Measurements from ENCODE around the gene ZCWPW1. TPM values are rescaled to one million over a fixed set of nuclear protein-coding genes. Genes with fewer than 3 reads are reported as not detected.

Gene ZCWPW1
- total and polyA plus RNA-seq, 2 of the 13 experiments (the other 11 are each of a cell fraction or from before 2014, with no cell fraction given), result 2.4 to 2.5 TPM

DNA sequence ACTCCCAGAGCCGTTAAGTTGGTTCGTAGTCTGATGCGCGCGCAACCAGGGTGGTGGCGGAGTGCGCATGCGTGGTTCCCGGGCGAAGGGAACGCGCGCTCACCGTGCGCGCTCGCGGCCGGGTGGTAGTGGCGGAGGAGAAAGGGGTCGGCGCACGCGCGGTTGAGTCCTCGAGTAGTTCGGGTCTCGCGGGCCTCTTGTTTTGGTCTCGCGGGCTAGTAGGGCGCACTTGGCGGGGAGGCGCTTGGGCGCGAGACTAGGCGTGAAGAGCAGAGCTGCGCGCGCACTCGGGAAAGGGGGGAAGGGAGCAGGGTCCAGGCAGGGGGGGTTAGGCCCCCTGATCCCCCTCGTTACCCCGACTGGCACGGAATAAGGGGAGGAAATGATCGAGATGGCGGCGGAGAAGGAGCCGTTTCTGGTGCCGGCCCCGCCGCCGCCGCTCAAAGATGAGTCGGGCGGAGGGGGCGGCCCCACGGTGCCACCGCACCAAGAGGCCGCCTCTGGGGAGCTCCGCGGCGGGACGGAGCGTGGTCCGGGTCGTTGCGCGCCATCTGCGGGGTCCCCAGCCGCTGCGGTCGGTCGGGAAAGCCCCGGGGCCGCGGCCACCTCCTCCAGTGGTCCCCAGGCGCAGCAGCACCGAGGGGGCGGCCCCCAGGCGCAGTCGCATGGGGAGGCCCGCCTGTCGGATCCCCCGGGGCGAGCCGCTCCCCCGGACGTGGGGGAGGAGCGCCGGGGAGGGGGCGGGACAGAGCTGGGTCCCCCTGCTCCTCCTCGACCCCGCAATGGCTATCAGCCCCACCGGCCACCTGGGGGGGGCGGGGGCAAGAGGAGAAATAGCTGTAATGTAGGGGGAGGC is 1.4 kb upstream of the ZCWPW1 start, which contains the start of gene MEPCE (continued):
- TF ChIP-seq RAD51 (IDR thresholded peaks at IDR 0.05; ENCODE audit: borderline replicate concordance) (no peak), XRCC5 (optimal IDR thresholded peaks at IDR 0.05; ENCODE audit: low read length) (peak; percentile 9), ZNF317 (CRISPR knock-in tag; IDR thresholded peaks at IDR 0.05) (0 out of 2 replicates have a peak, but pooled peaks have one; percentile 35), LCORL (IDR thresholded peaks at IDR 0.05) (no peak), LCORL (CRISPR knock-in tag; IDR thresholded peaks at IDR 0.05) (no peak), ZNF33B (CRISPR knock-in tag; IDR thresholded peaks at IDR 0.05) (no peak), PTBP1 (IDR thresholded peaks at IDR 0.05; ENCODE audit: low read depth, low read length, poor library complexity, severe bottlenecking) (no peak), ELF3 (CRISPR knock-in tag; IDR thresholded peaks at IDR 0.05) (no peak)
- TF ChIP-seq, protein P1, sequence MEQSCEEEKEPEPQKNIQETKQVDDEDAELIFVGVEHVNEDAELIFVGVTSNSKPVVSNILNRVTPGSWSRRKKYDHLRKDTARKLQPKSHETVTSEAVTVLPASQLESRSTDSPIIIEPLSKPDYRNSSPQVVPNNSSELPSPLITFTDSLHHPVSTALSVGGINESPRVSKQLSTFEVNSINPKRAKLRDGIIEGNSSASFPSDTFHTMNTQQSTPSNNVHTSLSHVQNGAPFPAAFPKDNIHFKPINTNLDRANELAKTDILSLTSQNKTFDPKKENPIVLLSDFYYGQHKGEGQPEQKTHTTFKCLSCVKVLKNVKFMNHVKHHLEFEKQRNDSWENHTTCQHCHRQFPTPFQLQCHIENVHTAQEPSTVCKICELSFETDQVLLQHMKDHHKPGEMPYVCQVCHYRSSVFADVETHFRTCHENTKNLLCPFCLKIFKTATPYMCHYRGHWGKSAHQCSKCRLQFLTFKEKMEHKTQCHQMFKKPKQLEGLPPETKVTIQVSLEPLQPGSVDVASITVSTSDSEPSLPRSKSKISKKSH (CRISPR knock-in tag; IDR thresholded peaks at IDR 0.05; ENCODE audit: borderline replicate concordance), result peak; percentile 71
- TF ChIP-seq, protein P2, sequence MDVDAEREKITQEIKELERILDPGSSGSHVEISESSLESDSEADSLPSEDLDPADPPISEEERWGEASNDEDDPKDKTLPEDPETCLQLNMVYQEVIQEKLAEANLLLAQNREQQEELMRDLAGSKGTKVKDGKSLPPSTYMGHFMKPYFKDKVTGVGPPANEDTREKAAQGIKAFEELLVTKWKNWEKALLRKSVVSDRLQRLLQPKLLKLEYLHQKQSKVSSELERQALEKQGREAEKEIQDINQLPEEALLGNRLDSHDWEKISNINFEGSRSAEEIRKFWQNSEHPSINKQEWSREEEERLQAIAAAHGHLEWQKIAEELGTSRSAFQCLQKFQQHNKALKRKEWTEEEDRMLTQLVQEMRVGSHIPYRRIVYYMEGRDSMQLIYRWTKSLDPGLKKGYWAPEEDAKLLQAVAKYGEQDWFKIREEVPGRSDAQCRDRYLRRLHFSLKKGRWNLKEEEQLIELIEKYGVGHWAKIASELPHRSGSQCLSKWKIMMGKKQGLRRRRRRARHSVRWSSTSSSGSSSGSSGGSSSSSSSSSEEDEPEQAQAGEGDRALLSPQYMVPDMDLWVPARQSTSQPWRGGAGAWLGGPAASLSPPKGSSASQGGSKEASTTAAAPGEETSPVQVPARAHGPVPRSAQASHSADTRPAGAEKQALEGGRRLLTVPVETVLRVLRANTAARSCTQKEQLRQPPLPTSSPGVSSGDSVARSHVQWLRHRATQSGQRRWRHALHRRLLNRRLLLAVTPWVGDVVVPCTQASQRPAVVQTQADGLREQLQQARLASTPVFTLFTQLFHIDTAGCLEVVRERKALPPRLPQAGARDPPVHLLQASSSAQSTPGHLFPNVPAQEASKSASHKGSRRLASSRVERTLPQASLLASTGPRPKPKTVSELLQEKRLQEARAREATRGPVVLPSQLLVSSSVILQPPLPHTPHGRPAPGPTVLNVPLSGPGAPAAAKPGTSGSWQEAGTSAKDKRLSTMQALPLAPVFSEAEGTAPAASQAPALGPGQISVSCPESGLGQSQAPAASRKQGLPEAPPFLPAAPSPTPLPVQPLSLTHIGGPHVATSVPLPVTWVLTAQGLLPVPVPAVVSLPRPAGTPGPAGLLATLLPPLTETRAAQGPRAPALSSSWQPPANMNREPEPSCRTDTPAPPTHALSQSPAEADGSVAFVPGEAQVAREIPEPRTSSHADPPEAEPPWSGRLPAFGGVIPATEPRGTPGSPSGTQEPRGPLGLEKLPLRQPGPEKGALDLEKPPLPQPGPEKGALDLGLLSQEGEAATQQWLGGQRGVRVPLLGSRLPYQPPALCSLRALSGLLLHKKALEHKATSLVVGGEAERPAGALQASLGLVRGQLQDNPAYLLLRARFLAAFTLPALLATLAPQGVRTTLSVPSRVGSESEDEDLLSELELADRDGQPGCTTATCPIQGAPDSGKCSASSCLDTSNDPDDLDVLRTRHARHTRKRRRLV (CRISPR knock-in tag; IDR thresholded peaks at IDR 0.05), result peak; percentile 81; the same call in 1 of the 2 replicates
- TF ChIP-seq, protein P3, sequence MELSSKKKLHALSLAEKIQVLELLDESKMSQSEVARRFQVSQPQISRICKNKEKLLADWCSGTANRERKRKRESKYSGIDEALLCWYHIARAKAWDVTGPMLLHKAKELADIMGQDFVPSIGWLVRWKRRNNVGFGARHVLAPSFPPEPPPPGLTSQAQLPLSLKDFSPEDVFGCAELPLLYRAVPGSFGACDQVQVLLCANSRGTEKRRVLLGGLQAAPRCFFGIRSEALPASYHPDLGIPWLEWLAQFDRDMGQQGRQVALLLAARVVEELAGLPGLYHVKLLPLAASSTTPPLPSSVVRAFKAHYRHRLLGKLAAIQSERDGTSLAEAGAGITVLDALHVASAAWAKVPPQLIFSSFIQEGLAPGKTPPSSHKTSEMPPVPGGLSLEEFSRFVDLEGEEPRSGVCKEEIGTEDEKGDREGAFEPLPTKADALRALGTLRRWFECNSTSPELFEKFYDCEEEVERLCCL (CRISPR knock-in tag; IDR thresholded peaks at IDR 0.05; ENCODE audit: borderline replicate concordance), result no peak
- TF ChIP-seq, protein P4, sequence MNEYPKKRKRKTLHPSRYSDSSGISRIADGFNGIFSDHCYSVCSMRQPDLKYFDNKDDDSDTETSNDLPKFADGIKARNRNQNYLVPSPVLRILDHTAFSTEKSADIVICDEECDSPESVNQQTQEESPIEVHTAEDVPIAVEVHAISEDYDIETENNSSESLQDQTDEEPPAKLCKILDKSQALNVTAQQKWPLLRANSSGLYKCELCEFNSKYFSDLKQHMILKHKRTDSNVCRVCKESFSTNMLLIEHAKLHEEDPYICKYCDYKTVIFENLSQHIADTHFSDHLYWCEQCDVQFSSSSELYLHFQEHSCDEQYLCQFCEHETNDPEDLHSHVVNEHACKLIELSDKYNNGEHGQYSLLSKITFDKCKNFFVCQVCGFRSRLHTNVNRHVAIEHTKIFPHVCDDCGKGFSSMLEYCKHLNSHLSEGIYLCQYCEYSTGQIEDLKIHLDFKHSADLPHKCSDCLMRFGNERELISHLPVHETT (CRISPR knock-in tag; conservative IDR thresholded peaks at IDR 0.05), result peak; percentile 58; the same call in 1 of the 2 replicates
- TF ChIP-seq, protein P5, sequence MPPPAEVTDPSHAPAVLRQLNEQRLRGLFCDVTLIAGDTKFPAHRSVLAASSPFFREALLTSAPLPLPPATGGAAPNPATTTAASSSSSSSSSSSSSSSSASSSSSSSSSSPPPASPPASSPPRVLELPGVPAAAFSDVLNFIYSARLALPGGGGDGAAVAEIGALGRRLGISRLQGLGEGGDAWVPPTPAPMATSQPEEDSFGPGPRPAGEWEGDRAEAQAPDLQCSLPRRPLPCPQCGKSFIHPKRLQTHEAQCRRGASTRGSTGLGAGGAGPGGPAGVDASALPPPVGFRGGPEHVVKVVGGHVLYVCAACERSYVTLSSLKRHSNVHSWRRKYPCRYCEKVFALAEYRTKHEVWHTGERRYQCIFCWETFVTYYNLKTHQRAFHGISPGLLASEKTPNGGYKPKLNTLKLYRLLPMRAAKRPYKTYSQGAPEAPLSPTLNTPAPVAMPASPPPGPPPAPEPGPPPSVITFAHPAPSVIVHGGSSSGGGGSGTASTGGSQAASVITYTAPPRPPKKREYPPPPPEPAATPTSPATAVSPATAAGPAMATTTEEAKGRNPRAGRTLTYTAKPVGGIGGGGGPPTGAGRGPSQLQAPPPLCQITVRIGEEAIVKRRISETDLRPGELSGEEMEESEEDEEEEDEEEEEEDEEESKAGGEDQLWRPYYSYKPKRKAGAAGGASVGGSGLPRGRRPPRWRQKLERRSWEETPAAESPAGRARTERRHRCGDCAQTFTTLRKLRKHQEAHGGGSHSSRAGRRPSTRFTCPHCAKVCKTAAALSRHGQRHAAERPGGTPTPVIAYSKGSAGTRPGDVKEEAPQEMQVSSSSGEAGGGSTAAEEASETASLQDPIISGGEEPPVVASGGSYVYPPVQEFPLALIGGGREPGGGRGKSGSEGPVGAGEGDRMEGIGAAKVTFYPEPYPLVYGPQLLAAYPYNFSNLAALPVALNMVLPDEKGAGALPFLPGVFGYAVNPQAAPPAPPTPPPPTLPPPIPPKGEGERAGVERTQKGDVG (CRISPR knock-in tag; IDR thresholded peaks at IDR 0.05; ENCODE audit: borderline replicate concordance), result no peak
- TF ChIP-seq, protein P6, sequence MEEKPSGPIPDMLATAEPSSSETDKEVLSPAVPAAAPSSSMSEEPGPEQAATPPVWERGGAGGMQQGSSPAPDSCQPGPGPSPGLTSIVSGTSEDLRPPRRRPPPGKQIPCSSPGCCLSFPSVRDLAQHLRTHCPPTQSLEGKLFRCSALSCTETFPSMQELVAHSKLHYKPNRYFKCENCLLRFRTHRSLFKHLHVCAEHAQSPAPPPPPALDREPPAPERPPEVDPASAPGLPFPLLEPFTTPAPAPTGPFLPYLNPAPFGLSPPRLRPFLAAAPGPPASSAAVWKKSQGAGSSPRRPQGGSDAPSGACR (CRISPR knock-in tag; IDR thresholded peaks at IDR 0.05), result no peak

All from HepG2 (cell line).